BJ (cell line): ENCODE results near the gene NCSTN. TPM values are rescaled to one million over a fixed set of nuclear protein-coding genes. Genes with fewer than 3 reads are reported as not detected.
A peak's percentile ranks its signal among the peaks of the same experiment; 100 is the strongest.

ENCODE experiments used
- CTCF ChIA-PET: fragments of 350-600 bp; formaldehyde crosslinking; extraction: SDS; loops from one replicate; lab custom pipeline; 2021; ENCODE audit warnings: antibody characterized with exemption, inconsistent platforms; lab: Yijun Ruan, JAX
- POLR2A ChIA-PET: fragments of 300-600 bp; sonication (Branson Sonifier 250); formaldehyde crosslinking; extraction: SDS; loops from one replicate; lab custom pipeline; 2021; ENCODE audit warnings: antibody characterized with exemption; lab: Charles Lee
- DNase-seq: peaks from one replicate; pipeline ENCODE4 v3.0.0-alpha.2; 2011; ENCODE audit warnings: low read depth
- H3K27me3 ChIP-seq: 2 replicates; pipeline ENCODE4 v1.6.0; 2011; ENCODE audit warnings: low read length; ENCODE audit not compliant: control insufficient read depth, insufficient read depth
- H3K36me3 ChIP-seq: 2 replicates; pipeline ENCODE4 v1.5.1; 2011; ENCODE audit warnings: low read length; ENCODE audit not compliant: control insufficient read depth, insufficient read depth
- H3K4me3 ChIP-seq: 2 replicates; pipeline ENCODE4 v1.5.1; 2011; ENCODE audit warnings: low read depth, mild to moderate bottlenecking, control low read depth, low read length
- CTCF ChIP-seq: IDR thresholded peaks from 2 replicates; pipeline ENCODE4 v1.5.1; 2011; ENCODE audit warnings: low read depth, mild to moderate bottlenecking, control low read depth, inconsistent platforms, low read length, moderate library complexity; ENCODE audit not compliant: insufficient read depth
- polyA minus RNA-seq: library from RNA; depleted of rRNA, polyadenylated mRNA; stranded (reverse); fragments of >200 nt; gene quantifications from 2 replicates; pipeline ENCODE4 v1.2.3, GENCODE V29; 2011; rRNA and poly(A)+ RNA removed
- polyA plus RNA-seq: library from polyadenylated mRNA; depleted of rRNA; stranded (reverse); fragments of >200 nt; gene quantifications from 2 replicates; pipeline ENCODE4 v1.2.3, GENCODE V29; 2011; rRNA removed

NCSTN gene
- polyA plus RNA-seq (214 and 260 TPM in 2 replicates), polyA minus RNA-seq (93.8 and 171 TPM in 2 replicates)

GRCh38 chr1:160342953-160343869, at the start of gene NCSTN, which contains the start of gene COPA:
Gene NCSTN (plus strand): TSS chr1:160343383. CDS start chr1:160343397, 14 bp downstream.
Gene COPA (minus strand): TSS chr1:160343250. CDS start chr1:160343170, 80 bp downstream.
- peak; percentile 72 for DNase-seq
- Histone ChIP-seq H3K4me3 (peak within 1 kb of the TSS; percentile 89), H3K27me3 (no peaks in the 10 kb centered on the region), H3K36me3 (peaks cover 3% of the 10 kb centered on the region; the same call in 1 of the 2 replicates)
- POLR2A ChIA-PET = no interaction called here
- CTCF ChIA-PET = interaction anchor here (0.7 kb wide), 1 partner anchor 97 kb away, joined by 3 read pairs; no protein-coding TSS in a partner anchor
- 0 out of 2 replicates have a peak, but pooled peaks have one; percentile 5 for TF ChIP-seq CTCF

GRCh38 chr1:160296036-160296435, 47.1 kb upstream of the NCSTN start:
- Histone ChIP-seq H3K4me3 (no peak overlapping the region), H3K36me3 (peaks cover 52% of the 10 kb centered on the region), H3K27me3 (no peaks in the 10 kb centered on the region)
- ChIA-PET POLR2A (no interaction called here), CTCF (interaction anchor here (0.6 to 1.3 kb wide), 3 partner anchors 34 to 211 kb away, joined by 3 to 4 read pairs (median 3); no protein-coding TSS in a partner anchor)
- DNase-seq = no peak
- TF ChIP-seq CTCF = no peak

- Histone ChIP-seq H3K4me3 (no peak overlapping the region), H3K36me3 (peaks cover 30% of the 10 kb centered on the region), H3K27me3 (no peaks in the 10 kb centered on the region)
- TF ChIP-seq CTCF = no peak
- CTCF ChIA-PET = interaction anchor here (4.8 kb wide), 1 partner anchor 9 kb away, joined by 36 read pairs; no protein-coding TSS in a partner anchor
- DNase-seq = no peak
- POLR2A ChIA-PET = no interaction called here
Observed at GRCh38 chr1:160300173-160300572, 43.0 kb upstream of the NCSTN start.

- ChIA-PET POLR2A (no interaction called here), CTCF (interaction anchor here (1.0 to 9.4 kb wide), 2 partner anchors 12 to 16 kb away, joined by 3 to 53 read pairs; no protein-coding TSS in a partner anchor)
- H3K4me3 ChIP-seq = no peak overlapping the region
- no peaks in the 10 kb centered on the region for H3K27me3 ChIP-seq
- H3K36me3 ChIP-seq = peaks cover 34% of the 10 kb centered on the region
- TF ChIP-seq CTCF = no peak
- no peak for DNase-seq
Observed at GRCh38 chr1:160307118-160307791, 35.9 kb upstream of the NCSTN start.
